Nephron progenitor cell (in vitro differentiated cells): Measurements from ENCODE around the gene NOS2.
"Not testable (repeated sequence)": the region's sequence is repeated elsewhere in the genome, so short reads cannot be mapped to it uniquely, and the experiment has no call there.

Experiments
- DNase-seq: peaks from one replicate; pipeline ENCODE4 v3.0.0; 2021
- H3K27ac Mint-ChIP-seq: 2 replicates; pipeline ENCODE4 v1.8.0; 2021; ENCODE audit warnings: mild to moderate bottlenecking, moderate library complexity, mixed read lengths
- H3K27me3 Mint-ChIP-seq: 2 replicates; pipeline ENCODE4 v1.8.0; 2021; ENCODE audit warnings: mild to moderate bottlenecking, low read depth, mixed read lengths; ENCODE audit not compliant: poor library complexity
- H3K36me3 Mint-ChIP-seq: 2 replicates; pipeline ENCODE4 v1.8.0; 2021; ENCODE audit warnings: low read depth, mixed read lengths
- H3K4me1 Mint-ChIP-seq: 2 replicates; pipeline ENCODE4 v1.8.0; 2021; ENCODE audit warnings: mixed read lengths
- H3K4me3 Mint-ChIP-seq: 2 replicates; pipeline ENCODE4 v1.8.0; 2021; ENCODE audit warnings: mild to moderate bottlenecking, moderate library complexity, mixed read lengths
- H3K9me3 Mint-ChIP-seq: 2 replicates; pipeline ENCODE4 v1.8.0; 2021; ENCODE audit warnings: mild to moderate bottlenecking, moderate library complexity, mixed read lengths
- TF ChIP-seq, protein P1 (sequence below): fragments of 200-600 bp; sonication (generic); IDR thresholded peaks from 2 replicates; pipeline ENCODE4 v1.5.0; 2021; ENCODE audit warnings: antibody characterized with exemption

NOS2 gene

GRCh38 chr17:27756467-27757371 is 43.6 kb downstream of the NOS2 start:
- TF ChIP-seq, protein P1, sequence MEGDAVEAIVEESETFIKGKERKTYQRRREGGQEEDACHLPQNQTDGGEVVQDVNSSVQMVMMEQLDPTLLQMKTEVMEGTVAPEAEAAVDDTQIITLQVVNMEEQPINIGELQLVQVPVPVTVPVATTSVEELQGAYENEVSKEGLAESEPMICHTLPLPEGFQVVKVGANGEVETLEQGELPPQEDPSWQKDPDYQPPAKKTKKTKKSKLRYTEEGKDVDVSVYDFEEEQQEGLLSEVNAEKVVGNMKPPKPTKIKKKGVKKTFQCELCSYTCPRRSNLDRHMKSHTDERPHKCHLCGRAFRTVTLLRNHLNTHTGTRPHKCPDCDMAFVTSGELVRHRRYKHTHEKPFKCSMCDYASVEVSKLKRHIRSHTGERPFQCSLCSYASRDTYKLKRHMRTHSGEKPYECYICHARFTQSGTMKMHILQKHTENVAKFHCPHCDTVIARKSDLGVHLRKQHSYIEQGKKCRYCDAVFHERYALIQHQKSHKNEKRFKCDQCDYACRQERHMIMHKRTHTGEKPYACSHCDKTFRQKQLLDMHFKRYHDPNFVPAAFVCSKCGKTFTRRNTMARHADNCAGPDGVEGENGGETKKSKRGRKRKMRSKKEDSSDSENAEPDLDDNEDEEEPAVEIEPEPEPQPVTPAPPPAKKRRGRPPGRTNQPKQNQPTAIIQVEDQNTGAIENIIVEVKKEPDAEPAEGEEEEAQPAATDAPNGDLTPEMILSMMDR: peak; percentile 97
- H3K36me3 Mint-ChIP-seq: no peaks in the 10 kb centered on the region
- no peaks in the 10 kb centered on the region for H3K4me1 Mint-ChIP-seq
- peak; percentile 77 for DNase-seq
- peaks cover 17% of the 10 kb centered on the region for H3K27me3 Mint-ChIP-seq
- H3K27ac Mint-ChIP-seq: no peak overlapping the region
- H3K9me3 Mint-ChIP-seq: no peaks in the 10 kb centered on the region
- no peak overlapping the region for H3K4me3 Mint-ChIP-seq

DNA sequence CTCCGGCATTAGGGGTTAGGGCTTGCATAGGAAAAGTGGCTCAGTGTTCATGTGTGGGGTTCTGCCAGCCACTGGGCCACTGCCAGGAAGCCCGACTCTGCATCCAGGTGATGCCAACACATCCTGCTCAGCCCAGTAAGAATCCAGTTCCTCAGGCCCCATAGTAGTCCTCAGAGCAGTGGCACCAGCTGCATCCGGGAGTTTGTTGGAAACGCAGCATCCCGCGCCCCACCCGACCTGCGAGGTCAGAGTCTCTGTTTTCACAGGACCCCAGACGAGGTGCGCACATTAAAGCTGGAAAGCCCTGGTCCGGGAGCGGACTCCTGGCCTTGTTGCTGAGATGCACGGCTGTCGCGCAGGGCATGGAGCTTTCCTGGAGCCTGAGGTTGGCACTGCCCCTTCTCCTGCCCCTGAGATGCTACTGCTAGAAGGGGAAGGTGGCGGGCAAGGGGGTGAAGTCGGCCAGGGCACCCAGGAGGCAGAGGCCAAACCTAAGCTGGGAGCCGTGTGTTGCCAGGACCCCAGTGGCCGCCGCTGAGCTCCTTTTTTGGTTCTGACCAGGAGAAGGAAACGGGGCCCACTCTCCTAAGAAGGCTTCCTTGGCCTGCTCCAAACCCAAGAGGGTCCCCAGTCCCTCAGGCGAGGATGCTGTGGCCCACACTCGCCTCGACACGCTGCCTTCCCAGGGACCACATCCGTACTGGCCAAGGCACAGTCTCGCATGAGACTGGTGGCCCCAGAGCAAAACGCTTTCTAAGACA is 44.4 kb downstream of the NOS2 start:
- H3K36me3 Mint-ChIP-seq: no peaks in the 10 kb centered on the region
- TF ChIP-seq, protein P1: no peak
- no peak for DNase-seq
- no peak overlapping the region for H3K27ac Mint-ChIP-seq
- H3K4me1 Mint-ChIP-seq: no peaks in the 10 kb centered on the region
- no peak overlapping the region for H3K4me3 Mint-ChIP-seq
- no peaks in the 10 kb centered on the region for H3K9me3 Mint-ChIP-seq
- H3K27me3 Mint-ChIP-seq: peaks cover 17% of the 10 kb centered on the region

- H3K4me3 Mint-ChIP-seq: no peak overlapping the region
- TF ChIP-seq, protein P1: no peak
- H3K4me1 Mint-ChIP-seq: no peaks in the 10 kb centered on the region
- H3K9me3 Mint-ChIP-seq: no peaks in the 10 kb centered on the region
- no peaks in the 10 kb centered on the region for H3K36me3 Mint-ChIP-seq
- no peak for DNase-seq
- no peak overlapping the region for H3K27ac Mint-ChIP-seq
- peaks cover 11% of the 10 kb centered on the region for H3K27me3 Mint-ChIP-seq
These were observed 45.8 kb downstream of the NOS2 start for GRCh38 chr17:27754549-27754948.

- not testable (repeated sequence) for DNase-seq, H3K4me3 Mint-ChIP-seq, H3K36me3 Mint-ChIP-seq, H3K27ac Mint-ChIP-seq, H3K9me3 Mint-ChIP-seq, H3K4me1 Mint-ChIP-seq
- peaks cover 11% of the 10 kb centered on the region for H3K27me3 Mint-ChIP-seq
These were observed 46.6 kb downstream of the NOS2 start for GRCh38 chr17:27753726-27754125.

DNA sequence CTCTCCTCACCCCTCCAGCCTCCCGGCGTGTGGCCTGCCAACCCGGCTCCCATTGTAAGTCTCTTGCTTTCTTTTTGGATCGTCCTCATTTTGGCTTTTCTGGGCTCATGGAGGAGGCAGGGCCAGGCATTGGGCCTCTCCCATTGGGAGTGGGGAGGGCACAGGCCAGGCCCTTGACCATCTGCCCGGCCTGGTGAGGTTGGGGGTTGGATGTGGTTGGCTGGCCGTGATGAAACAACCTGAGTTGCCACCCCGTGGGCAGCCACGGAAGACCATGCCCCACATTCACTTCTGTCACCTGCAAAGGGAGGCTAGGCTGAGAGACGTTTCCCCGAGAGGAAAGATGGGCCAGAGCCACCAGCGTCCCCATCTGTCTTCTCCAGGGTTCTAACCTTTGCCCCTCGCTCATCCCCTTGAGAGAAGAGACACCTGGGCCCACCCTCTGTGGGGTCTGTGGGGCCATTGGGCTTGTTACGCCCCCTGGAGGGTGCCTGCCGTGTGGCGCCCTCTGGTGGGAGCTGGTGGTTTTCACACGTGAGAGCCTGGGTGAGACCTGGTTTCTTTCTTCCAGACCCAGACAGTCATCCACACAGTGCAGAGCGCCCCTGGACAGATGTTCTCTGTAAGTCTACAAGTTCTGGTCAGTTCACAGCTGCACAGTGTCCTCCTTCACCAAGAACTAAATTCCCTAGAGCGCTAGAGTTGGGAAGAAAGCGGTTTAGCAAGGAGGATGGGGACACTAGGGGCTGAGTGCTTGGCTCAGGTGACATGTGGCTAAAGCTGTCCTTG is 47.3 kb downstream of the NOS2 start:
- not testable (repeated sequence) for H3K27ac Mint-ChIP-seq, H3K9me3 Mint-ChIP-seq, H3K4me3 Mint-ChIP-seq, H3K36me3 Mint-ChIP-seq, H3K4me1 Mint-ChIP-seq, H3K27me3 Mint-ChIP-seq, DNase-seq

DNA sequence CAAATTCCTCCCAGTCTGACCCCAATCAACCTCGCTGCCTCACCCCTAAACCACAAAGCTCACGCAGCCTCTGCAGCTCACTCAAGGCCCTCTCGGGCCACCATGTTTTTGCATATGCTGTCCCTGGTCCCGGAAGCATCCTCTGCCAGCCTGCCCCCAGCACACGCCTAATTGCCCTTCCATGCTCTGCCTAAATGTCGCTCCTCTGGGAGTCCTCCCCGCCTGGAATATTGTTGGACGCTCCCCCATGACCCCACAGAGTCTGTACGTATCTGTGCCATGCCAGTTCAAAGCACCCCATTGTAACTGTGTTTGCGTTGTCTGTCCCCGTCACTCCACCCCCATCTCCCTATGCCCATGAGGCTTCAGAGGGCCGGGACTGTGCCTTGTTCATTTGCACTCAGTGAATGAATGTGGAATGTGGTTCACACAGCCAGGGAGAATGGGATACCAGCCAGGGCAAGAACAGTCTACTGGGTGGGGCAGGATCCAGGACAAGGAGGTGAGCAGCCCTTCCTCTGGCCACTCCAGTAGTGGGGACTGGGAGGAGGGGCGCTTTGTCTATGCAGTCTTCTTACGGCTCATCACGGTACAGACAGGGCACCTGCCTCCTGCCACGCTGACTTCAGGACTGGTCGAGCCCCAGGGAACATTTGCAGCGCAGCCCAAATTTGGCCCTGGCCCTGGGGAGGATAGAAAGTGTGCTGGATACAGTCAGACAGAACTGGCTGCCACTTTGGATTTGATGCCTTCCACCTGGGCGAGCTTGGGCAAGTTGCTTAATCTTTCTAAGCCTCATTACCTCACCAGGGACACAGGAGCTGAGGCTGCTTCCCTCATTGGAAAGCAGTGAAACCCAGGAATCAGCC is 48.5 kb downstream of the NOS2 start:
- no peaks in the 10 kb centered on the region for H3K4me1 Mint-ChIP-seq

More for the DNA sequence above, 48.5 kb downstream of the NOS2 start:
- H3K27ac Mint-ChIP-seq: no peak overlapping the region
- no peak for DNase-seq
- no peaks in the 10 kb centered on the region for H3K36me3 Mint-ChIP-seq
- no peak overlapping the region for H3K4me3 Mint-ChIP-seq
- no peaks in the 10 kb centered on the region for H3K9me3 Mint-ChIP-seq
- TF ChIP-seq, protein P1: no peak
- peaks cover 4% of the 10 kb centered on the region for H3K27me3 Mint-ChIP-seq
